ENCODE measurements around the gene MARK4.
"Not testable (repeated sequence)": the region's sequence is repeated elsewhere in the genome, so short reads cannot be mapped to it uniquely, and the experiment has no call there.

The MARK4 gene

DNA sequence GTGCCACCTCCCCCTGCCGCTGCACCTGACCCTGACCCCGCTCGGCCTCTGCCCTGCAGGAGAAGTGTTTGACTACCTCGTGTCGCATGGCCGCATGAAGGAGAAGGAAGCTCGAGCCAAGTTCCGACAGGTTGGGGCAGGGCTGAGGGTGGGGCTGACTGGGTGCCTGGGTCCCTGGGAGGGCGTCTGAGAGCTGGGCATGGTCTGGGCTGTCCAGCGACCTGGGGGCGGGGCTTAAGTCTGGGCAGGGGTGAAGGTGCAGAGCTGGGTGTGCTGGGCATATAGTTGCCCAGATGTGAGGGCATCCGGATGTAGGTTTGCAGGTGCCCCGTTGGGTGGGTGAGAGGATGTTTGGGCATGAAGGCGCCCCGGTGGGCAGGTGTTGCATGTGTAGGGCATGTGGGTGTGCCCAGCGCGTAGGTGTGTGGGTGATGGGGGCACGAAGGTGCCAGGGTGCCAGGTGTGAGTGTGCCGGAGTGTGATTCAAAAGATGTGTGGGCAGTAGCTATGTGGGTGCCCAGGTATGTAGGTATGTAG lies 13.8 kb downstream of the MARK4 start:
- no peak overlapping the region for H3K9ac ChIP-seq (ENCODE audit: low read length)
- H3K27ac ChIP-seq (ENCODE audit: low read depth, low read length), result no peak overlapping the region
- H3K36me3 ChIP-seq (ENCODE audit: control insufficient read depth, insufficient read depth, low read length), result peaks cover 4% of the 10 kb centered on the region
- H3K4me3 ChIP-seq (ENCODE audit: low read length), result no peak overlapping the region
- H3K27me3 ChIP-seq (ENCODE audit: control insufficient read depth, insufficient read depth, low read length), result no peaks in the 10 kb centered on the region
- H3K4me1 ChIP-seq (ENCODE audit: control insufficient read depth, insufficient read depth, low read length), result no peaks in the 10 kb centered on the region

GRCh38 chr19:45265375-45265774 lies 14.3 kb downstream of the MARK4 start:
- Histone ChIP-seq H3K27ac (ENCODE audit: low read depth, low read length) (no peak overlapping the region), H3K4me1 (ENCODE audit: control insufficient read depth, insufficient read depth, low read length) (no peaks in the 10 kb centered on the region), H3K9ac (ENCODE audit: low read length) (no peak overlapping the region), H3K27me3 (ENCODE audit: control insufficient read depth, insufficient read depth, low read length) (no peaks in the 10 kb centered on the region), H3K4me3 (ENCODE audit: low read length) (no peak overlapping the region), H3K36me3 (ENCODE audit: control insufficient read depth, insufficient read depth, low read length) (peaks cover 4% of the 10 kb centered on the region)

DNA sequence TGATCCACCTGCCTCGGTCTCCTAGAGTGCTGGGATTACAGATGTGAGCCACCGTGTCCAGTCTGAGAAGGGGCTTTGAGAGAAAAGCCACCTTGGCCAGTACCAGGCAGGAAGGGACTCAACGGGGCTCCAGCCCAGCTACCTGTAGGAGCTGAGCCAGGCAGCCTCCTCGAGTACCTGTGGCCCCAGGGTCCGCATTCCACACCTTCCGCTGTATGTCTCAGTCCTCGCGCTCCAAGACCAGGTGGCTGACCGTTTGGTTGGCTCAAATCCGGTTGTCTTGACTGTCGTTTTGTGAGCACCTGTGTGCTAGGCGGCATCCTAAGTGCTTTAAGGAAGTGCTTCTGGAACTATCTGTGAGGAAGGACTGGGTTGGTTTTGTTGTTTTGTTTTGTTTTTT lies 16.2 kb downstream of the MARK4 start:
- Histone ChIP-seq H3K4me3 (ENCODE audit: low read length) (no peak overlapping the region), H3K27me3 (ENCODE audit: control insufficient read depth, insufficient read depth, low read length) (no peaks in the 10 kb centered on the region), H3K27ac (ENCODE audit: low read depth, low read length) (no peak overlapping the region), H3K9ac (ENCODE audit: low read length) (no peak overlapping the region), H3K4me1 (ENCODE audit: control insufficient read depth, insufficient read depth, low read length) (no peaks in the 10 kb centered on the region), H3K36me3 (ENCODE audit: control insufficient read depth, insufficient read depth, low read length) (peaks cover 9% of the 10 kb centered on the region)

GRCh38 chr19:45269939-45270338 lies 18.9 kb downstream of the MARK4 start:
- H3K4me3 ChIP-seq (ENCODE audit: low read length); H3K27ac ChIP-seq (ENCODE audit: low read depth, low read length); H3K27me3 ChIP-seq (ENCODE audit: control insufficient read depth, insufficient read depth, low read length); H3K9ac ChIP-seq (ENCODE audit: low read length); H3K4me1 ChIP-seq (ENCODE audit: control insufficient read depth, insufficient read depth, low read length); H3K36me3 ChIP-seq (ENCODE audit: control insufficient read depth, insufficient read depth, low read length): not testable (repeated sequence)

- H3K4me3 ChIP-seq (ENCODE audit: low read length), result no peak overlapping the region
- H3K9ac ChIP-seq (ENCODE audit: low read length), result no peak overlapping the region
- H3K4me1 ChIP-seq (ENCODE audit: control insufficient read depth, insufficient read depth, low read length), result no peaks in the 10 kb centered on the region
- peaks cover 10% of the 10 kb centered on the region for H3K36me3 ChIP-seq (ENCODE audit: control insufficient read depth, insufficient read depth, low read length)
- no peak overlapping the region for H3K27ac ChIP-seq (ENCODE audit: low read depth, low read length)
- no peaks in the 10 kb centered on the region for H3K27me3 ChIP-seq (ENCODE audit: control insufficient read depth, insufficient read depth, low read length)
Observed at GRCh38 chr19:45271098-45271734, 20.1 kb downstream of the MARK4 start.

- Histone ChIP-seq H3K27me3 (ENCODE audit: control insufficient read depth, insufficient read depth, low read length) (no peaks in the 10 kb centered on the region), H3K9ac (ENCODE audit: low read length) (no peak overlapping the region), H3K4me1 (ENCODE audit: control insufficient read depth, insufficient read depth, low read length) (no peaks in the 10 kb centered on the region), H3K27ac (ENCODE audit: low read depth, low read length) (no peak overlapping the region), H3K36me3 (ENCODE audit: control insufficient read depth, insufficient read depth, low read length) (peaks cover 10% of the 10 kb centered on the region), H3K4me3 (ENCODE audit: low read length) (no peak overlapping the region)
Observed at GRCh38 chr19:45271735-45272108, 20.7 kb downstream of the MARK4 start.

GRCh38 chr19:45273521-45273855 lies 22.4 kb downstream of the MARK4 start:
- Histone ChIP-seq H3K27ac (ENCODE audit: low read depth, low read length) (no peak overlapping the region), H3K4me1 (ENCODE audit: control insufficient read depth, insufficient read depth, low read length) (no peaks in the 10 kb centered on the region), H3K27me3 (ENCODE audit: control insufficient read depth, insufficient read depth, low read length) (no peaks in the 10 kb centered on the region), H3K36me3 (ENCODE audit: control insufficient read depth, insufficient read depth, low read length) (peaks cover 13% of the 10 kb centered on the region), H3K4me3 (ENCODE audit: low read length) (no peak overlapping the region), H3K9ac (ENCODE audit: low read length) (no peak overlapping the region)

DNA sequence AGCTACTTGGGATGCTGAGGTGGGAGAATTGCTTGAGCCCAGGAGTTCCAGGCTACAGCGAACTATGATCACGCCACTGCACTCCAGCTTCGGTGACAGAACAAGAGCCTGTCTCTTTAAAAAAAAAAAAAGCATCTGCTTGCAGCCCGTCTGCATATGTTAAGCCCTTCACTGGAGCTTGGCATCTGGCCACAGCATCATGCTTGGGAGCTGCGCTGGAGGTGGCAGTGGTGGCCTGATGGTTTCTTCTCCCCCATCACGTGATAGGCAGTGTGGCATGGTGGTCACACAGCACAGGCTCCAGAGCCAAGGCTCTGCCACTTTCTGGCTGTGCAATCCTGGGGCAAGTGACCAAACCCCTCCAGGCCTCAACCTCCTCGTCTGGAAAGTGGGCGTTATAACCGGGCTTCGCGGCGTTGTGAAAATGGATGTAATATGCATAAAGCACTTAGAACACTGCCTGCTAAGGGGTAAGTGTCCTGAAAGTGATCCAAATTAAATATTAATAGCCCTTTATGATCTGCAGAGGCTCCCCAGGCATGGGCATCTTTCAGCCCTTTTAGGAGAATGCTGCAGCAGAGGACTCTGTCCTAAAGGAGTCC lies 24.4 kb downstream of the MARK4 start:
- Histone ChIP-seq H3K9ac (ENCODE audit: low read length) (no peak overlapping the region), H3K4me3 (ENCODE audit: low read length) (no peak overlapping the region), H3K4me1 (ENCODE audit: control insufficient read depth, insufficient read depth, low read length) (no peaks in the 10 kb centered on the region), H3K27me3 (ENCODE audit: control insufficient read depth, insufficient read depth, low read length) (no peaks in the 10 kb centered on the region), H3K27ac (ENCODE audit: low read depth, low read length) (no peak overlapping the region), H3K36me3 (ENCODE audit: control insufficient read depth, insufficient read depth, low read length) (peaks cover 14% of the 10 kb centered on the region)

DNA sequence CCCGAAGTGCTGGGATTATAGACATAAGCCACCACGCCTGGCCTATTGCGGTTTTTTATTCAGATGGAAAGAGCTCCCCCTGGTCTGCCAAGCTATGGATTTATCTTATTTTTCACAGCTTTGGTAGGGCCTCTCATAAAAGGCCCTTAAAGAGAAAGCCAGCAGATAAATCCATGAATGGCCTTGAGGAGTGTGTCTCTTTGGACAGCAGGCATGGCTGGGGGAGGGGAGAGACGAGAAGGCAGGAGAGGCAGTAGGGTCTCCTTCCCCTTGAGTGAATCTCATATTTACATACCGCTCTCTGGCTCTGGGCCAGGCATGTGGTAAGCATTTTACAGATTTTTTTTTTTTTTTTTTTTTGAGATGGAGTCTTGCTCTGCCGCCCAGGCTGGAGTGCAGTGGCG lies 25.2 kb downstream of the MARK4 start:
- Histone ChIP-seq H3K4me1 (ENCODE audit: control insufficient read depth, insufficient read depth, low read length) (no peaks in the 10 kb centered on the region), H3K9ac (ENCODE audit: low read length) (no peak overlapping the region), H3K27me3 (ENCODE audit: control insufficient read depth, insufficient read depth, low read length) (no peaks in the 10 kb centered on the region), H3K36me3 (ENCODE audit: control insufficient read depth, insufficient read depth, low read length) (peaks cover 12% of the 10 kb centered on the region), H3K4me3 (ENCODE audit: low read length) (no peak overlapping the region), H3K27ac (ENCODE audit: low read depth, low read length) (no peak overlapping the region)

DNA sequence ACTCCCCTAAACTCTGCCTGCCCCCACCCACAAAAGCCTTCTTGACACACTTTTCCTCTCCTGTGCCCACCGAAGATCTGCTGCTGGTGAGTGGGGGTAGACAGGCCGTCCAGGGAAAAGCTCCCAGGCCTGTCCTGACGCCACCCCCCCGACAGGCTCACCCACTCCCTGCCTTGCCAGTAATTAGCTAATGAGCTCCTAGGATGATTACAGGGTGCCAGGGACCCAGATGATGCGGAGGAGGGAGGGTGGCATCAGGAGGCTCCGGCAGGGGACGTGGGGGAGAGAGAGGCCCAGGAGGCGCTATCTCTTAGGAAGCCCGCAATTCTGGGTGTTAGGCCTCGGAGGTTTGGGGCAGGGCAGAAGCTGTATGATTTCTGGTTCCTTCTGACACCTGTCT lies 27.0 kb downstream of the MARK4 start:
- H3K36me3 ChIP-seq (ENCODE audit: control insufficient read depth, insufficient read depth, low read length), result peaks cover 9% of the 10 kb centered on the region
- no peak overlapping the region for H3K9ac ChIP-seq (ENCODE audit: low read length)
- H3K4me3 ChIP-seq (ENCODE audit: low read length), result no peak overlapping the region
- H3K27me3 ChIP-seq (ENCODE audit: control insufficient read depth, insufficient read depth, low read length), result no peaks in the 10 kb centered on the region
- no peaks in the 10 kb centered on the region for H3K4me1 ChIP-seq (ENCODE audit: control insufficient read depth, insufficient read depth, low read length)
- H3K27ac ChIP-seq (ENCODE audit: low read depth, low read length), result no peak overlapping the region

- no peaks in the 10 kb centered on the region for H3K4me1 ChIP-seq (ENCODE audit: control insufficient read depth, insufficient read depth, low read length)
- no peak overlapping the region for H3K27ac ChIP-seq (ENCODE audit: low read depth, low read length)
- H3K36me3 ChIP-seq (ENCODE audit: control insufficient read depth, insufficient read depth, low read length), result peaks cover 6% of the 10 kb centered on the region
- H3K9ac ChIP-seq (ENCODE audit: low read length), result no peak overlapping the region
- no peak overlapping the region for H3K4me3 ChIP-seq (ENCODE audit: low read length)
- H3K27me3 ChIP-seq (ENCODE audit: control insufficient read depth, insufficient read depth, low read length), result no peaks in the 10 kb centered on the region
Observed at GRCh38 chr19:45279587-45280192, 28.6 kb downstream of the MARK4 start.

DNA sequence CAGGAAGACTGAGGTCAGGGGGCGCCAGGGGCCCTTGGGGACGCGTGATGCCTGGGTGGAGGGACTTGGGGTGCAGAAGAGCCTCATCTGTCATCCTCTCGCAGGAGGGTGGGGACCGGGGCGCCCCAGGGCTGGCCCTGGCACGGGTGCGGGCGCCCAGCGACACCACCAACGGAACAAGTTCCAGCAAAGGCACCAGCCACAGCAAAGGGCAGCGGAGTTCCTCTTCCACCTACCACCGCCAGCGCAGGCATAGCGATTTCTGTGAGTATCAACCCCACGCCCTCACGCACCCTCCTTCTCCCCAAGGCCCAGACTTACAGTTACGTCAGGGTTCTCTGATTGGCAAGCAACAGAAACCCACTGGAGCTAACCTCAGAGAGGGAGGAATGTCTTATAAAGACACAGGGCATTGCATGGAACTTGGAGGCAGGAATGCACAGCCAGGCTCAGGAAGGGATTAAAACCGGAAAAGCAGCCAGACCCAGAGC lies 29.4 kb downstream of the MARK4 start:
- Histone ChIP-seq H3K27me3 (ENCODE audit: control insufficient read depth, insufficient read depth, low read length) (no peaks in the 10 kb centered on the region), H3K36me3 (ENCODE audit: control insufficient read depth, insufficient read depth, low read length) (peaks cover 6% of the 10 kb centered on the region)

More for the DNA sequence above, 29.4 kb downstream of the MARK4 start:
- Histone ChIP-seq H3K27ac (ENCODE audit: low read depth, low read length) (no peak overlapping the region), H3K4me3 (ENCODE audit: low read length) (no peak overlapping the region), H3K4me1 (ENCODE audit: control insufficient read depth, insufficient read depth, low read length) (no peaks in the 10 kb centered on the region), H3K9ac (ENCODE audit: low read length) (no peak overlapping the region)

All from rectal smooth muscle tissue (tissue), 1 donor.